Kidney (tissue), 14 donors: ENCODE measurements around the gene HCN2. TPM values are rescaled to one million over a fixed set of nuclear protein-coding genes. Genes with fewer than 3 reads are reported as not detected.

Source experiments
- DNase-seq, 5 donors: peaks; one replicate each; pipeline ENCODE4 v3.0.0-alpha.2; 2013 to 2020
- FAIRE-seq: peaks from 2 replicates; lab custom pipeline; 2012; peaks lifted over from hg19 to GRCh38; lab: Jason Lieb, UNC
- H3K27ac ChIP-seq, 2 donors: one replicate each; pipeline ENCODE4 v1.7.0; 2013; ENCODE audit warnings: low read depth in 2 of 2, low read length in 2 of 2, inconsistent platforms in 1 of 2
- H3K27me3 ChIP-seq: one replicate; pipeline ENCODE4 v1.7.1; 2013; ENCODE audit warnings: low read length, inconsistent platforms; ENCODE audit not compliant: control insufficient read depth, insufficient read depth
- H3K36me3 ChIP-seq, 3 donors: one replicate each; pipeline versions ENCODE4 v1.7.0 to v1.7.1; 2013; ENCODE audit warnings: low read length in 3 of 3, control low read depth in 1 of 3, inconsistent platforms in 1 of 3; ENCODE audit not compliant: insufficient read depth in 3 of 3, control insufficient read depth in 2 of 3
- H3K4me1 ChIP-seq, 3 donors: one replicate each; pipeline versions ENCODE4 v1.7.0 to v1.7.1; 2013; ENCODE audit warnings: low read length in 3 of 3, inconsistent platforms in 1 of 3, low read depth in 1 of 3; ENCODE audit not compliant: control insufficient read depth in 2 of 3, insufficient read depth in 2 of 3
- H3K4me3 ChIP-seq, 3 donors: one replicate each; pipeline versions ENCODE4 v1.7.0 to v1.8.1; 2013; ENCODE audit warnings: low read length in 3 of 3, control low read depth in 1 of 3, inconsistent platforms in 1 of 3
- H3K9ac ChIP-seq, 3 donors: one replicate each; pipeline versions ENCODE4 v1.7.0 to v1.7.1; 2013; ENCODE audit warnings: low read length in 3 of 3, control low read depth in 1 of 3, inconsistent platforms in 1 of 3
- H3K9me3 ChIP-seq, 3 donors: one replicate each; pipeline versions ENCODE4 v1.7.0 to v1.7.1; 2013; ENCODE audit warnings: low read length in 3 of 3, control low read depth in 1 of 3, inconsistent platforms in 1 of 3; ENCODE audit not compliant: control insufficient read depth in 2 of 3, insufficient read depth in 1 of 3
- intact Hi-C: fragments of 100-400 bp; cut with DNase I; formaldehyde crosslinking; loops from one replicate; pipeline ENCODE4 v1.11.1; 2022
- polyA plus RNA-seq: library from polyadenylated mRNA; stranded (reverse); fragments of 350-450 nt; fragmentation: Illumina TruSeq; extraction: RNeasy Lipid Tissue Mini Kit (QIAGEN cat#74804); gene quantifications from one replicate; pipeline ENCODE4 v1.2.3, GENCODE V29; 2014; ENCODE audit warnings: low read depth, low replicate concordance; ENCODE audit not compliant: insufficient read depth
- total RNA-seq: library from RNA; stranded (reverse); fragmentation: NEBNext Ultra II Directional; extraction: Animal tissue kit (Norgen Biotek cat#: 25700); gene quantifications from one replicate; pipeline ENCODE4 v1.2.1, GENCODE V29; 2021
- TF ChIP-seq, protein P1 (sequence below): IDR thresholded peaks from 3 replicates; pipeline ENCODE4 v1.5.1; 2012; ENCODE audit warnings: mild to moderate bottlenecking, moderate library complexity, borderline replicate concordance; ENCODE audit not compliant: insufficient read depth; ENCODE audit errors: extremely low read depth
- donor health status: control.
- donor health status: control.
- donor health status: control.
- donor health status: control.
- donor health status: control.
- donor health status: DM: yes; HTN: yes; CAD: no.
- donor health status: Normal renal cell carcinoma (clear cell type).

The HCN2 gene
- total and polyA plus RNA-seq, 2 donors from 2014 or later: 0.31 to 1.3 TPM

DNA sequence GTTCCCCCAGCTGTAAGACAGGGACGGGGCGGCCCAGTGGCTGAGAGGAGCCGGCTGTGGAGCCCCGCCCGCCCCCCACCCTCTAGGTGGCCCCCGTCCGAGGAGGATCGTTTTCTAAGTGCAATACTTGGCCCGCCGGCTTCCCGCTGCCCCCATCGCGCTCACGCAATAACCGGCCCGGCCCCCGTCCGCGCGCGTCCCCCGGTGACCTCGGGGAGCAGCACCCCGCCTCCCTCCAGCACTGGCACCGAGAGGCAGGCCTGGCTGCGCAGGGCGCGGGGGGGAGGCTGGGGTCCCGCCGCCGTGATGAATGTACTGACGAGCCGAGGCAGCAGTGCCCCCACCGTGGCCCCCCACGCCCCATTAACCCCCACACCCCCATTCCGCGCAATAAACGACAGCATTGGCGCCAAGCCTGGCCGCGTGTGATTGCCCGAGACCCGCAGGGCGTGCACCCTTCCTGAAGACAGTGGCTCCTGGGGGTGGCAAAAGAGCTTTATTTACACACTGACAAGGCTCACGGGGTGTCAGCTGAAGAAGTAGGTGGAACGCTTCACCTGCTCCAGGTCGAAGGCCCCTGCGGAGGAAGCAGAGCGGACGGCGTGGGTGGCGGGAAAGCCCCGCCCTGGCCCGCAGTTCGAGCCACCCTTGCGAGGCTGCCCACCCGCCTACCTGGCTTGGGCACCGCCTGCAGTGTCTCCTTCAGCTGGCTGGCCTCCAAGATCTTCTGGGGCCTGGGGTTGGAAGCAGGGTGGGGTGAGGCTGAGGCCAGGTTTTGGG lies 27.3 kb downstream of the HCN2 start:
- DNase-seq (peak in 1 of 5 donors; percentile 78), FAIRE-seq (no peak)
- no peak overlapping the region for H3K4me3 ChIP-seq
- H3K27ac ChIP-seq: no peak overlapping the region
- intact Hi-C loops: no loop called here
- H3K36me3 ChIP-seq: no peaks in the 10 kb centered on the region
- no peaks in the 10 kb centered on the region for H3K27me3 ChIP-seq
- no peak overlapping the region for H3K9ac ChIP-seq
- no peaks in the 10 kb centered on the region for H3K9me3 ChIP-seq
- TF ChIP-seq, protein P1, sequence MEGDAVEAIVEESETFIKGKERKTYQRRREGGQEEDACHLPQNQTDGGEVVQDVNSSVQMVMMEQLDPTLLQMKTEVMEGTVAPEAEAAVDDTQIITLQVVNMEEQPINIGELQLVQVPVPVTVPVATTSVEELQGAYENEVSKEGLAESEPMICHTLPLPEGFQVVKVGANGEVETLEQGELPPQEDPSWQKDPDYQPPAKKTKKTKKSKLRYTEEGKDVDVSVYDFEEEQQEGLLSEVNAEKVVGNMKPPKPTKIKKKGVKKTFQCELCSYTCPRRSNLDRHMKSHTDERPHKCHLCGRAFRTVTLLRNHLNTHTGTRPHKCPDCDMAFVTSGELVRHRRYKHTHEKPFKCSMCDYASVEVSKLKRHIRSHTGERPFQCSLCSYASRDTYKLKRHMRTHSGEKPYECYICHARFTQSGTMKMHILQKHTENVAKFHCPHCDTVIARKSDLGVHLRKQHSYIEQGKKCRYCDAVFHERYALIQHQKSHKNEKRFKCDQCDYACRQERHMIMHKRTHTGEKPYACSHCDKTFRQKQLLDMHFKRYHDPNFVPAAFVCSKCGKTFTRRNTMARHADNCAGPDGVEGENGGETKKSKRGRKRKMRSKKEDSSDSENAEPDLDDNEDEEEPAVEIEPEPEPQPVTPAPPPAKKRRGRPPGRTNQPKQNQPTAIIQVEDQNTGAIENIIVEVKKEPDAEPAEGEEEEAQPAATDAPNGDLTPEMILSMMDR: no peak
- H3K4me1 ChIP-seq: no peaks in the 10 kb centered on the region

DNA sequence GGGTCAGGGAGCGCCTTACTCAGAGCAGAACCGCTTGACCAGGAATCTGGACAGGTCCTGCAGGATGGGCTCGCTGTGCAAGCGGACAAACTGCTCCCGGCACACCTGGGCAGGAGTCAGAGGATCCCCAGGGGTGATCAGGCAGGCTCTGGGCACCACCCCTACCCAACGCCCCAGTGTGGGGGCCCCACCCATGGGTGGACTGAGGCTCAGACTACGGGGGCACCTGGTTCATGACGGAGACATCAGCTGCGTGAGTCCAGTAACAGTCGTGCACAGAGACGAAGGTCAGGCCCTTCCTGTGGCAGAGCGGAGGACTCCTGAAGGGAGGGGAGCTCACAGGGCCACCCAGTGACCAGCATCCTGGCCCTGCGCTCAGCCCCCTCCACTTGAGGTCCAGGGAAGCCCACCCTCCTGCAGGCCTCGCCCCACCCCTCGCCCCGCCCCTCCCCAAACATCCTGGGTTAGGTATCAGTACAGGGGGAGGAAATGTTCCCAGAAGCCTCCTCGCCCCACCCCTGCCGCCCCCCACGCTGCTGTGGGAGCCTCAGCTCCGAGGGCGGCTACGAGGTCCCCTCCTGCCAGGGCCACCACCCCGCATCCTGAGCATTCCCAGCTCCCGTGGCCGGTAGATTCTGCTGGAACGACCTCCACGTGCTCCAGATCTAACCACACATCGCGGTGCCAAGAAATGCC lies 28.0 kb downstream of the HCN2 start:
- FAIRE-seq (no peak), DNase-seq (no peak)
- TF ChIP-seq, protein P1: no peak
- intact Hi-C loops: no loop called here
- Histone ChIP-seq H3K27me3 (no peaks in the 10 kb centered on the region), H3K4me1 (no peaks in the 10 kb centered on the region), H3K36me3 (no peaks in the 10 kb centered on the region), H3K4me3 (no peak overlapping the region), H3K27ac (no peak overlapping the region), H3K9me3 (no peaks in the 10 kb centered on the region), H3K9ac (no peak overlapping the region)

DNA sequence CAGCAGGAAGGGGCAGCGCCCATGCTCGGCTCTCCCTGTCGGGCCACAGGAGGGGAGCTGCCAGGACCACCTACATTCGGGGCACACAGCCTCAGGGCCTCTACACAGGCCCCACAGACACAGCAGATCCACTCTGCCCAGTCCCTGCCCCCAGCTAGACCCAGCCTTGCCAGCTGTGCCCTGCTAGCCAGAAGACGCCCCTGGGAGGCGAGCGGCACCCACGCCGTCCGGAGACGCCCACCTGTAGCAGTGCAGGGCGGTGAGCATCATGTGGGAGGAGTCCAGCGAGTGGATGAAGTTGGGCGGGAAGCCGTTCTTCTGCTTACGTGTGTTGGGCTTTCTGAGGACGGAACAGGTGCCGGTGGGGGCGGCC lies 28.6 kb downstream of the HCN2 start:
- H3K36me3 ChIP-seq: no peaks in the 10 kb centered on the region
- H3K9me3 ChIP-seq: no peaks in the 10 kb centered on the region
- no peaks in the 10 kb centered on the region for H3K27me3 ChIP-seq
- no peak overlapping the region for H3K27ac ChIP-seq
- DNase-seq (no peak), FAIRE-seq (no peak)
- no peaks in the 10 kb centered on the region for H3K4me1 ChIP-seq
- intact Hi-C loops: no loop called here
- H3K4me3 ChIP-seq: no peak overlapping the region
- H3K9ac ChIP-seq: no peak overlapping the region
- TF ChIP-seq, protein P1: no peak
